ENCODE measurements around the gene TMPRSS9. TPM values are rescaled to one million over a fixed set of nuclear protein-coding genes. Genes with fewer than 3 reads are reported as not detected.

Gene TMPRSS9
- polyA plus RNA-seq, 1 experiment: not detected

DNA sequence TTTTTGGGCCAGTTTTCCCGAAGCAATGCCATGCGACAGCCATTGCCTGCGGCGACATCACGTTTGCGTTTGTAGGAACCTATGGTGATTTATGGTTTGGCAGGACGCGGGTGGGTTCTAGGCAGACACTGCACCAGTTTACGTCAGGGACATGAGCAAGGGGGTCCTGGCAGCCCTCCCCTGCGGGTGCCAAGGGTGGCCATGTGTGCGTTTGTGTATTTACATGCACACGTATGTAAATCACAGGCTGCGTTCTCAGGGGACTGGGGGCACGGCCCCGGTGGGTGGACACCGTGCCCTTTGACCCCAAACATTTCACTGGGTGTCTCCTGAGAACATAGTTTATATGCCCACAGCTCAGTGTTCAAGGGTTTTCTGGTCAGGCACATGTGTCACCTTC lies 9.4 kb upstream of the TMPRSS9 start:
- TF ChIP-seq, protein P1, sequence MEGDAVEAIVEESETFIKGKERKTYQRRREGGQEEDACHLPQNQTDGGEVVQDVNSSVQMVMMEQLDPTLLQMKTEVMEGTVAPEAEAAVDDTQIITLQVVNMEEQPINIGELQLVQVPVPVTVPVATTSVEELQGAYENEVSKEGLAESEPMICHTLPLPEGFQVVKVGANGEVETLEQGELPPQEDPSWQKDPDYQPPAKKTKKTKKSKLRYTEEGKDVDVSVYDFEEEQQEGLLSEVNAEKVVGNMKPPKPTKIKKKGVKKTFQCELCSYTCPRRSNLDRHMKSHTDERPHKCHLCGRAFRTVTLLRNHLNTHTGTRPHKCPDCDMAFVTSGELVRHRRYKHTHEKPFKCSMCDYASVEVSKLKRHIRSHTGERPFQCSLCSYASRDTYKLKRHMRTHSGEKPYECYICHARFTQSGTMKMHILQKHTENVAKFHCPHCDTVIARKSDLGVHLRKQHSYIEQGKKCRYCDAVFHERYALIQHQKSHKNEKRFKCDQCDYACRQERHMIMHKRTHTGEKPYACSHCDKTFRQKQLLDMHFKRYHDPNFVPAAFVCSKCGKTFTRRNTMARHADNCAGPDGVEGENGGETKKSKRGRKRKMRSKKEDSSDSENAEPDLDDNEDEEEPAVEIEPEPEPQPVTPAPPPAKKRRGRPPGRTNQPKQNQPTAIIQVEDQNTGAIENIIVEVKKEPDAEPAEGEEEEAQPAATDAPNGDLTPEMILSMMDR (IDR thresholded peaks at IDR 0.05; ENCODE audit: insufficient read depth, low read depth, low read length): no peak
- ChIA-PET POLR2A (no interaction called here), CTCF (no interaction called here)
- no peak for DNase-seq (ENCODE audit: low read depth)
- no peak overlapping the region for H3K4me3 ChIP-seq (ENCODE audit: low read depth, low read length)
- no peaks in the 10 kb centered on the region for H3K27me3 ChIP-seq (ENCODE audit: control insufficient read depth, insufficient read depth, low read length)
- peaks cover 12% of the 10 kb centered on the region for H3K36me3 ChIP-seq (ENCODE audit: control insufficient read depth, insufficient read depth, low read length)

DNA sequence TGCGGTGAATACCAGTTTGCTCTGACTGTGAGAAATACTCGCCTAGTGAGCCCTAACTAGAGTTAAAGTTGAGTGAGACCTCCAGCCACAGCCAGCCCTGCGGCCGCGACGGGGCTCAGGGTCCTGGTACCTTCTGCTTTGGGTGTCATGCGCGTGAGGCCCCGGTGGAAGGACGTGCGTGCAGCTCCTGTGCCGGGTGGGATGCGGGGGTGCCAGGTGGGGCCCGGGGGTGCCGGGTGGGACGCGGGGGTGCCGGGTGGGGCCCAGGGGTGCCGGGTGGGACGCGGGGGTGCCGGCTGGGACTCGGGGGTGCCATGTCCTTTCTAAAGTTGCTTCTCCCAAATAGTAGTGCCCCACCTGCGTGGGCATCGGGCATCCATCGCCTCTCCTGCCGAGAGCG lies 8.5 kb upstream of the TMPRSS9 start:
- ChIA-PET POLR2A (no interaction called here), CTCF (no interaction called here)
- TF ChIP-seq, protein P1 (IDR thresholded peaks at IDR 0.05; ENCODE audit: insufficient read depth, low read depth, low read length): no peak

DNA sequence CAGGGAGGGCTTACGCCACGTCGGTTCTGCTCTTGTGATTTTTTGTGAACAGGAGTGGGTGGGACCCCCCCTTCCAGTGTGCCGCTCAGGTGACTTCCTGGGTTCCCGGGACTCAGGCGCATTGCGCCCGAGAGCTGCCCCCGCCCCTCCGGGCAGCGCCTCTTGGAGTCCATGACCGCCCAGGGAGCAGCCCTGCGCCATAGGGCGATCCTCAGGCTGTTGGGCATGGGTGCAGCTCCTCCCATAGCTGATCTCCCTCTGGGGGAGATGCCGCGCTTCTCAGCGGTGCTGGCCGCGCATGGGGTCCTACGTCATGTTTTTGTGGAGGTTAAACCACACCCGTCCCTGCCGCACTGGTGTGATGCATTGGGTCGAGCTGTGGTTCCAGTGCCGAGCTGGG lies 7.9 kb upstream of the TMPRSS9 start:
- POLR2A ChIA-PET: no interaction called here
- Histone ChIP-seq H3K27me3 (ENCODE audit: control insufficient read depth, insufficient read depth, low read length) (no peaks in the 10 kb centered on the region), H3K4me3 (ENCODE audit: low read depth, low read length) (no peak overlapping the region), H3K36me3 (ENCODE audit: control insufficient read depth, insufficient read depth, low read length) (peaks cover 12% of the 10 kb centered on the region)
- no peak for DNase-seq (ENCODE audit: low read depth)
- TF ChIP-seq, protein P1 (IDR thresholded peaks at IDR 0.05; ENCODE audit: insufficient read depth, low read depth, low read length): no peak
- CTCF ChIA-PET: no interaction called here

More for the DNA sequence above, 8.5 kb upstream of the TMPRSS9 start:
- Histone ChIP-seq H3K4me3 (ENCODE audit: low read depth, low read length) (no peak overlapping the region), H3K27me3 (ENCODE audit: control insufficient read depth, insufficient read depth, low read length) (no peaks in the 10 kb centered on the region), H3K36me3 (ENCODE audit: control insufficient read depth, insufficient read depth, low read length) (peaks cover 12% of the 10 kb centered on the region)
- no peak for DNase-seq (ENCODE audit: low read depth)

DNA sequence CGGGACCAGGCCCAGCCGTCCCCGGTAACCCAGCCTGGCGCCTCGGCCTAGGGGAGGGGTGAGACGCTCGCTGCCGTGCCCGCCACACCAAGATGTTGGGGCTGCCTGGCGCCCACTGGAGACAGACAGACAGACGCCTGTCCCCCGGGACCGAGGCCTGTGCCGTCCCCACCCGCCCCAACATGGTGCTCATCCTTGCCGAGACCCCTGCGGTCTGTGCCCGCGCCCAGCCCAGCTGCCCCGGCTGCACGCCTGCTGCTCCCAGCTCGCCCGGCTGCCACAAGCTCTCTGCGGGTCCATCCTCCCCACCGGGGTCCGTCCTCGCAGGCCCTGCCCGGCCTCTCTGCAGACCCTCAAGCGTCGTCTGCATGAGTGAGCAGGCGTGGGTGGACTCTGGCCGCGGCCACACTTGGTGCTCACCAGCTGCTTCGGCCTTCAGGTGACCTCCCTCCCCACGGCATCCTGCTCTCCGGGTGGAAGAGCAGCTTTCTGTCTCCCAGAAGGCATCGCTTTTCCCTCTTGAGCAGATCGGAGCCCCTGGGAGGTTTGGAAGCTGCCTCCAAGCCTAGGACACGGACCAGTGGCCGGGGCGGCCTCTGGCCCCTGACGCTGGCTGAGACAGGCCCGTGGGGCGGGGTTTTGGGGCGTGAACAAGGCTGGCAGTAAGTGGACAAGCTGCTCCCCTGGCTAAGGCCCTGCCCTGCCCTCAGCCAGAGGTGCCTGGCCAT lies 6.7 kb upstream of the TMPRSS9 start:
- CTCF ChIA-PET: interaction anchor here (1.7 kb wide), 1 partner anchor 16 kb away, joined by 3 read pairs; no protein-coding TSS in a partner anchor
- POLR2A ChIA-PET: no interaction called here
- Histone ChIP-seq H3K4me3 (ENCODE audit: low read depth, low read length) (no peak overlapping the region), H3K36me3 (ENCODE audit: control insufficient read depth, insufficient read depth, low read length) (peaks cover 12% of the 10 kb centered on the region), H3K27me3 (ENCODE audit: control insufficient read depth, insufficient read depth, low read length) (no peaks in the 10 kb centered on the region; the same call in 1 of the 2 replicates)
- TF ChIP-seq, protein P1 (IDR thresholded peaks at IDR 0.05; ENCODE audit: insufficient read depth, low read depth, low read length): no peak
- DNase-seq (ENCODE audit: low read depth): no peak

DNA sequence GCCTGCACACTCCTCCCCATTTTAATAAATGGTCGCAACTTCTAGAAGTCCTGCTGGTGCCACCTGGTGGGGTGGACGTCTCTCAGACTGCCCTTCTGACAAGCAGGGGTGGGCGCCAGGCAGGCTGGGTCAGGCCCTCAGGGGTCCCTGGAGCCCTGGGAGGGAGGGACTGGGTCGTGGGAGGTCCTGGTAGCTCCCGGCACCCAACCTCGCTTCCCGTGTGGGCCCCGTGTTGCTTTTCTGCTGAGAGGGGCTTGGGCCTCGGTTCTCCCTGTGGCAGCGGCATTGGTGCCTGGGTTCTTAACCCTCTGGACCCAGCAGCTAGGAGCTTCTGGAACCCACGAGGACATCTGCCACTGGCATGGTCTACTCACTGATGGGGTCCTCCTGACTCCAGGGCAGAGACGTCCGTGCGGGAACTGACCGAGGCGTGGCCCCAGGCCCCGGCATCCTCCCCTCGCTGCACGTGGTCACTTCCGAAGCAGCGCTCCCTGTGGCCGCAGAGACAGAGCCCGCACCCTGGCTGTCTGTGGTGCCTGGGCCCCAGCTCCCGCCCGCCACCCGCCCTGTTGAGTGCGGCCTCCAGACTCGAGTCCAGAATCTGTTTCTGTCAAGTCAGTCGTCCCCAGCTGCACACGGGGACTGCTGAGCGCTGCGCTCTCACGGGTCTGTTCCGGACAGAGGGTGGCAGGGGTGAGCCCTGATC lies 6.0 kb upstream of the TMPRSS9 start:
- H3K27me3 ChIP-seq (ENCODE audit: control insufficient read depth, insufficient read depth, low read length): peaks cover 3% of the 10 kb centered on the region
- TF ChIP-seq, protein P1 (IDR thresholded peaks at IDR 0.05; ENCODE audit: insufficient read depth, low read depth, low read length): no peak
- H3K4me3 ChIP-seq (ENCODE audit: low read depth, low read length): no peak overlapping the region
- no peak for DNase-seq (ENCODE audit: low read depth)
- H3K36me3 ChIP-seq (ENCODE audit: control insufficient read depth, insufficient read depth, low read length): peaks cover 12% of the 10 kb centered on the region
- ChIA-PET CTCF (interaction anchor here (1.5 to 1.7 kb wide), 2 partner anchors 15 to 39 kb away, joined by 3 read pairs; no protein-coding TSS in a partner anchor), POLR2A (no interaction called here)

Measured in BJ (cell line).